Activated CD8-positive, alpha-beta memory T cell treated with anti-CD3 and anti-CD28 coated beads, Interleukin-2, amount 50 U/mL, for 24 hours (primary cell): Measurements from ENCODE around the gene DCTN1.
A peak's percentile ranks its signal among the peaks of the same experiment; 100 is the strongest.

Experiments used
- DNase-seq: peaks from one replicate; pipeline ENCODE4 v3.0.0-alpha.2; 2020; ENCODE audit errors: extremely low read depth

Gene DCTN1

DNA sequence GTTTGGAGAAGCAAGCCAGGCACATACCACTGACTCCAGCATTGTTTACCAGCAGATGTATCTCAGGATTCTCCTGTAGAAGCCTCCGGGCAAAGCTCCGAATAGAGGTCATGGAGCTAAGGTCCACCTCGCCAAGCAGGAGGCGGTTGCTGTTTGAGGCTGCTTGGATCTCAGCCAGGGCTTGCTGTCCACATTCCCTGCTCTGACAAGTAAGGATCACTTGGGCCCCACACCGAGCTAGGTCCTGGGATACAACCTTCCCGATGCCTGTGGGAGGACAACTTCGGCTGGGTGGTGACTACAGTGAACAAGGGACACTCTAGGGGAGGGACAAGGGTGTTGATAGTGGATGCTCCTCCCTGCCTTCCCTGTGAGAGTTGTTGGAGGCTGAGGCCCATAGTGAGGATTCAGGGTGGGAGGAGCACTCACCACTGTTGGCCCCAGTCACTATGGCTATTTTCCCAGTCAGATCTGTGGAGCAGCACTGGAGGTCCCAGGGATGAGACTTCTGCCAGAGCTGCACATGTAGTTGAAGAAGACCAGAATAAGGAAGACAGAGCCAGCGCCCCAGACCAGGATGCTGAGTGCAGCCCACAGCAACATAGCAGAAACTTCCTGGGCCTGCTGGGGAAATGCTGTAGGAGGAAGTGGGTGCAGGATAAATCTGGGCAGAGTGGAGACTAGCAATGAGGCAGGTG, 33.0 kb upstream of the DCTN1 start:
- DNase-seq = no peak

DNA sequence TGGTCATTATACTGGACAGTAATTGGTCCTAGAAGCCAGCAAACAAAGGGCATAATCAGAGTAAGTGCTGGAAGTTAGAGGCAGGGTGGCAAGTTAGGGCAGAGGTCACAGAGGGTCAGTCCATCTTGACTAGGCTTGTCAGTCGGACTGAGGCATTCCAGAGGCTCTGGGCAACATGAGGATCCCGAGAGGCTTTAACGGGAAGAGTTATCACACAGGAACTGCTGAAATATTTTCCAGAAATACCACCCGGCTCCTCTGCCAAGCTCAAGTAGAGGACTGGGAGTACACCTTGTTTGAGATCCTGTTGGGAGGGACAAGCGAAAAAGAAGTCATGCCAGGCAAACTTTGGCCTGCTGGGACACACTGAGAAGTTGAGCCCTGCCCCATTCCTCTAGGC, 27.6 kb upstream of the DCTN1 start:
- DNase-seq = no peak

DNA sequence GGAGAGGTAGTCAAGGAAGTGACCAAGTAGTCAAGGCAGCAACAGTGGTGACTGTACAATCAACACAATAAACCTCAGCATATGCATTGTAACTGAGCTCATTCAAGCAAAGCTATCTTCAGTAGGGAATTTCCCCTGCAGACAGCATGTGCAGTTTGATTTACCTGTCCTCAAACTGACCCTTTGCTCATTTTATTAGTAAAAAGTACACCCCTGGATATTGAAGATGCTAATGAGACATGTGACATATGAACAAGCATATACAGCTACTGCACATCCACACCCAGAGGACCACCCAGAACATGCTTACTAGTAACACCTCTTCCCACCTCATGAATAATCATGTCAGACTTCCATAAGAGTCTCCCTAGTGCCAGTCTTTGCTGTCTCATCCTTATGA, 25.9 kb upstream of the DCTN1 start:
- no peak for DNase-seq

DNA sequence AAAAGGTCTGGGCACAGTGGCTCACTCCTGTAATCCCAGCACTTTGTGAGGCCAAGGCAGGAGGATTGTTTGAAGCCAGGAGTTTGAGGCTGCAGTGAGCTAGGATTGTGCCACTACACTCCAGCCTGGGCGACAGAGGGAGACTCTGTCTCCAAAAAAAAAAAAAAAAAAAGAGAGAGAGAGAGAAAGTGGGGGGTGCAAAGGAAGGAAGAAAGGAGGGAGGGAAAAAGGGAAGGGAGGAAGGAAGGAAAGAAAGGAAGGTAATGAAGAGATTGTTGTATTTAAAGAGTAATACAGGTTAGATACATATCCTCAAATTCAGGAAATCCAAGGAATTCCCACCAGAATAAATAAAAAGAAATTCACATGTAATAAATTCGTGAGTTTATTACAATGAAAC, 21.8 kb upstream of the DCTN1 start:
- DNase-seq = no peak

DNA sequence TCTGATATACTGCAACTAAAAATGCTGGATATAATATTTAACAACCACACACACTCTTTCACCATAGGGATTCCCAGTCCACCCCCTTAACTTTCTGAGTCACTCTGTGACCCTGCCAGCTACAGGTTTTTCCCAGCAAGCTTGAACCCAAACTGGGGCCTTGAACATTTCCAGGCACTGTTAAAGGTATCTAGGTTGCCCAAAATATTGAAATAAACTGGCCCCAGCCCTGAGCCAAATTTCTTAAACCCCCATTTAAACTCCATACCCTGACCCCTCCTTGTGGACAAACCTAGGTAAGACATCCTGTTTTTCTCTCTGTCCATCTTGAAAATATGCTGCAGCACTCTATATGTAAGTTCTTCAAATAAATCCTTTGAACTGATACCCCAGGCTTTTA, 19.7 kb upstream of the DCTN1 start:
- DNase-seq = no peak

DNA sequence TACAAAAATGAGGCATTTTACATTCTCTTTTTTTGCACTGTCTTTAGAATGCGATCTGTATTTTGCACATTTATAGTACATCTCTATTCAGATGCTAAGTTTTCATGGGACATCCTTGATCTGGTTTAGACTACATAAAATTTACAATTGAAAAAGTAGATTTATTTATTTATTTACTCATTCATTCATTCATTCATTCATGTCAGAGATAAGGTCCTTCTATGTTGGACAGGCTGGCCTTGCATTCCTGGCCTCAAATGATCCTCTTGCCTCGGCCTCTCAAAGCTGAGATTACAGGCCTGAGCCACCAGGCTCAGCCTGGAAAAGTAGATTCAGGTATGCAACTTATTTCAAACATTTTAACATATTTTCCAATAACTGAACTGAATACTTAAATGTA, 16.0 kb upstream of the DCTN1 start:
- DNase-seq = no peak

DNA sequence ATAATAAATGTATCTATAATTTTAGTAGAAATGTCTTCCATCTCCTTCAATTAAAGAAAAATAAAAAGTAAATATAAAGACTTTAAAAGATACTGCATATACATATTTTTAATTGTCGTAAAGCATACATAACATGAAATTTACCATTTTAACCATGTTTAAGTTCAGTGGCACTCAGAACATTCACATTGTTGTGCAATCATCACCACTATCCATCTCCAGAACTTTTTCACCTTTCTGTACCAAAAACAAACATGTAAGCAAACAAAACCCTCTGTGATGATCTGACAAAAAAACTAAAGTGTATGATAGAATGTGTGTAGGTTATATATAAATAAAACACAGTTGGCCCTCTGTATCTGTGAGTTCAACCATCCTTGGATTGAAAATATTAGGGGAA, 13.4 kb upstream of the DCTN1 start:
- no peak for DNase-seq

DNA sequence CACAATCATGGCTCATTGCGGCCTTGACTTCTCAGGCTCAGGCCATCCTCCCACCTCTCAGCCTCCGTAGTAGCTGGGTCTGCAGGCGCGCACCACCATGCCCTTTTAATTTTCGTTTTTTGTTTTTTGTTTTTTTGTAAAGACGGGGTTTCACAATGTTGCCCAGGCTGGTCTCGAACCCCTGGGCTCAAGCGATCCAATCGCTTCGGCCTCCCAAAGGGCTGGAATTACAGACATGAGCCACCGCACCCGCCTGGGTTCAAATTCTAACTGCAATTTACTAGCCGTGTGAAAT, 12.3 kb upstream of the DCTN1 start:
- no peak for DNase-seq

DNA sequence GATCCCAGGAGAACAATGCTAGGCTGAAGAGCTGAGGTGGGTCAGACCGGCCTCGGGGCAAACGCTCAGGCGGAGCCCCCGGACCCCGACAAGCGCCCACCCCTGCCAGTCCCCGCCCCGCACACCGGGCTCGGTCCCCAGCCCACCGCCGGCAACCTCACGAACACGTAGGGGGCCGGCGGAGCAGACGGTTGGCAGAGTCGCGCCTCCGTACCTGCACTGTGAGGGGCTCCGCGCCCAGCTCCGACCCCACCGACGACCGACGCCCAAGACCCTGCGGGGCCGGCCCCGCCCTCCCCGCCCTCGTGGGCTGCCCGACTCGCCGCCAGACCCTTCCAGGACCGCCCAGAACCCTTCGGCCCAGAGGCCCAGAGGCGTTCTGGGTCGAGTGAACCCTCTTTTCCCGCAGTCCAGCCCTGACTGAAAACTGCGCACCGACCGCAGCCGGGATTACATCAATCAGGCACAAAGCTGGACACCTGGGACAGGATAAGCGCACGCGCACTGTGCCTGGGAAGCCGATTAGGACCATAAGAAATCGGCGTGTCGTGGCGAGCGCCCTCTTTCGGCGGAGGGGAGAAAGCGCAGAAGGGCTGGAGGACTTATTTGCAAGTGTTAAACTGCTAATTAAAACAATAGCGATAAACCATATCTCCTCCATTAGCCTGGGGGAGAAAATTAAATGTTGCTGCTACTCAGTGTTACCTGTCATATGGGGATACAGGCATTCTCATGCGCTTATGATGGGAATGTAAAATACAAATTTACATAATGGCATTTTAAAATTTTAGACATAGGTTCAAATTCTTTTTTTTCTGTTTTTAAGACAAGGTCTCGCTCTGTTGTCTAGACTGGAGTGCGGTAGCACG, 11.7 kb upstream of the DCTN1 start:
- DNase-seq = peak; percentile 82

DNA sequence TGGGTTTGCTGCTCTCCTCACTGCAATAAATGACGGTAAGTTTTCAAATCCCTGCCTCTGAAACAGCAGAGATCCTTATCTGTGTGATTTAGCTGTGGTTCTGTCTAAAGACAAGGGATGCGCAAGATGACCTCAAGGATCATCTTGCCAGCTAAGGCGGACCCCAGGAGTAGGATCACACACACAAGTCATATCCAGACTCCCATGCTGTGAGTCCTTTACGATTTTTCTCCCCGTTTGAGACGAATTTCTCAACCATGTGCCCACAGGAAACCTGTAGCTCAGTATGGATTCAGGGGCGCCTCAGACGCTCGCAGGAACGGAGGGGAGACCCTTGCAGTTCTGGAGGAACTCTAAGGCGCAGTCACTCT, 11.1 kb upstream of the DCTN1 start:
- no peak for DNase-seq

DNA sequence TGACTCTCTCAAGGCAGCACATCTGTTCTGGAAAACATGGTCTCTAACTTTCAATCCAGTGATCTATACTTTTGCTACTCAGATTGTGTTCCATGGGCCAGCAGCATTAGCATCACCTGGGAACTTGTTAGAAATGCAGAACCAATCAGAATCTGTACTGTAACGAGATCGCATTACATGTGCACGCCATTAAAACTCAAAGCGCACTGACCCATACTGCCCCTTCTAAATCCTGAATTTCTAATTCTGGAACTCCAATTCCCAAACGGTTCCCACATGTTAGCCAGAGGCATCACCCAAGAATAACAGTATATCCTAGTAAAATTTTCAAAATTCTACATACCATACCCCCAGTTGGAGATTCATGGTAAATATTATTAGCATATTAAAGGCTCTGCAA, 10.5 kb upstream of the DCTN1 start:
- no peak for DNase-seq

DNA sequence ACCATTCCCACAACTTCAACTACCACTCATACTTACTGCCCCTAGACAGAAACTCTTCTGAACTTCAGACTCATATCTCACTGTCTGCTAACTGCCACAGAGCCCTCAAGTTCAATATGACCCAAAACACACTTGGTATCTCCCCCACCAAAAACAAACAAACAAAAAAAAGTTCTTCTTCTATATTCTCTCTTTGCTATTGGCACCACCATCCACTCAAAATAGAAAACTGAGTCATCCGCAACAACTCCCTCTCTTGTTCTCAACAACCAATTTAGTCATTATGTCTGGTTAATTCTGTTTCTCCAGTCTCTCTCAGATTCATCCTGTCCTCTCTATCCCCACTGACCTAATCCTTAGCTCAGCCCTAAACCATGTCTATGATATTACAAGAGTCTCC, 7.2 kb upstream of the DCTN1 start:
- no peak for DNase-seq

DNA sequence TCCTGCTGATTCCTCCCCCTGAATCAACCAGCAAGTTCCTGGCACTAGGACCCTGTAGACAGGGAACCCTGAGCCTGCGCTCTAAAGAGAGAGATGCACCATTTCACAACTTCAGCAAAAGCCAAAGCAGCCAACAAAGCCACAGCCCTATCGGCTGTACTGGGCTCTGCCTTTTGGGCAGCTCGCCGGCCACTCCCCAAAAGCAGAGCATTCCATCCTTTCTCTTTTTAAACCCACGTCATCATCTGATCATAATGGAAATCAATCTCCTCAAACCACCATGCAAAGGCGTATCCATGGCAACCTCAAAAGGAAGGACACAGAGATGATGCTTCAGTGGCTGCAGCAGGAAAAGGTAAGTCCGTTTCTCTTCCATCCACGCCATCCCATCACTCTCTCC, 5.3 kb upstream of the DCTN1 start:
- no peak for DNase-seq

DNA sequence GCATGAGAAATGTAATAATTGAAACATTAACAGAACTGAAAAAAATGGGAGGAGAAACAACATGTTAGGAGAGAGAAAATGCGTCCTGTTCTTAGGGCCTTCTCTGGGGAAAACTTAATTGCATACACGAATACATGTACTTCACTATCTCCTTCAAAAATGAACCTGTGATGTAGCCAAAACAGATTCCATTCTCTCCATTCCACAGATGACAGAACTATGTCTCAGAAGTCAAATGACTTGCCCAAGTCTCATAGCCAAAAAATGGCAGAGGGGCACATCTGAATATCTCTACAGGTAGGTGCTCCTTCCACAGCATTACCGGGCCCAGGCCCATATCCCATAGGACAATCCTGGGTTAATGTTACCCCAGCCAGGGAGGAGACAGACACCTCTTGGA, 3.9 kb upstream of the DCTN1 start:
- no peak for DNase-seq

DNA sequence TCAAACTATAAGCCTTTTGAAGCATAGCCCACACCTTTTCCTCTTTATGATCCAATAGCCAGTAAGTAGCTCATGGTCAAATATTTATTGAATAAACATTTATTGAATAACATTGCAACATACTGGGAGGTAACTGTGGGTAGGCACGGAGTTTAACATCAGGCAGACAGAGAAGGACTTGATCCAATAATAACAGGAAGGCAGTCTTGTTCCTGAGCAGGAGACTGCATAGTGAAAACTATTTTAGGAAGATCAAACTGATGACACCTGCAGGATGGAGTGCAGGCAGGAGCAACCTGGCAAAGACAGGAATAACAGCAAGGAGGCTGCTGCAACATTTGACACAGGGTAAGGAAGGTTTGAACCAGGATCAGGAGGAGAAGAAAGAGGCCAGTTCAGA, 3.1 kb upstream of the DCTN1 start:
- DNase-seq = no peak

DNA sequence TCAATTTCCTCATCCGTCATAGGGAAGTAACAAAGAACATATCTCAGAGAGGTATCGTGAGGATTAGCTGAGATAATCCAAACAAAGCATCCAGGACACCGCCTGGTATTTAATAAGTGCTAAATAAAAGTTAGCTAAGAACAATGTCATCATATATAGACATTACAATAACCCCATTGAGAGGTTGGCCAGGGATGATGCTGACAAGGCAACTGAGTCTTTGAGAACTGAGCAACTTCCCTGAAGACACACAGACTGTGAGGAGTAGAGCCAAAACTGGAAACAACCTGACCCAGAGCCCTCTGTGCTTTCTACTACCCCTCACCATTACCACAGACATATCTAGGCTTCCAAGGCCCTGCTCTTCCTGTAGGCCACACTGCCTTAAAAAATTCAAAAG, 1.6 kb upstream of the DCTN1 start:
- DNase-seq = no peak

DNA sequence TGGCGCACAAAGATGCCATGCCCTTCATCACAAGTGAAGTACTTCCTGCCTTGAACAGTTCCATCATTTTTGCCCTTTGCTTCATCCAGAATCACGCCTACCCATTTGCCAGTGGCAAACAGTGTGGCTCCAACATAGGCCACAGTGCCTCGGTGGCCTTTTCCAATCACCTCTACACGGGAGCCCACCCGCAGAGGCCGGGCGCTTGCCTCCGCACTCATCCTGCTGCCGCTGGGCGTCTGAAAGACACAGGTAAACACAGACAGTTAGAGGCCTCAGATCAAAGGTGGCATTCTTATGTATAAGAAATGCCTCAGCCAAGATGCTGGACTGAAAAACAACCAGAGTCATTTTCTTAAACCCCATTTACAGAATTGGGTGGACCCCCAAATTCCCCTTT, 2.1 kb downstream of the DCTN1 start:
- no peak for DNase-seq

DNA sequence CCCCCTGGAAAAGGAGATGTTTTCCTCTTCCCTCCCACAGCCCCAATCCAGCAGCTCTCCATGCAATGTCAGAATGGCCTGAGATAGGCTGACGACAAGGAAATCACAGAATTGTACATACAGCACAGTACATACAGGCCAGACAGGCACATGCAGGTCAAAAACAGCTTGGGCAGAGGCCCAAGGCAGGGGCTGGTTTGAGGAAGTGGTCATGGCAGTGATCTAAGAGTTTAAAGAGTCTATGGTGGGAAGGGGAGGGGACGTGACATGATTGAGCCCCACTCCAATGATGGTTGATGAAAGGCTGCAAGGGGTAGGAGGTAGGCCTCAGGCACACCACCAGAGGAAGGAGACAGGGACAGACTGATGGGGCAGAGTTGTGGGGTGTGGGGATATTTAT, 4.3 kb downstream of the DCTN1 start:
- DNase-seq = no peak

DNA sequence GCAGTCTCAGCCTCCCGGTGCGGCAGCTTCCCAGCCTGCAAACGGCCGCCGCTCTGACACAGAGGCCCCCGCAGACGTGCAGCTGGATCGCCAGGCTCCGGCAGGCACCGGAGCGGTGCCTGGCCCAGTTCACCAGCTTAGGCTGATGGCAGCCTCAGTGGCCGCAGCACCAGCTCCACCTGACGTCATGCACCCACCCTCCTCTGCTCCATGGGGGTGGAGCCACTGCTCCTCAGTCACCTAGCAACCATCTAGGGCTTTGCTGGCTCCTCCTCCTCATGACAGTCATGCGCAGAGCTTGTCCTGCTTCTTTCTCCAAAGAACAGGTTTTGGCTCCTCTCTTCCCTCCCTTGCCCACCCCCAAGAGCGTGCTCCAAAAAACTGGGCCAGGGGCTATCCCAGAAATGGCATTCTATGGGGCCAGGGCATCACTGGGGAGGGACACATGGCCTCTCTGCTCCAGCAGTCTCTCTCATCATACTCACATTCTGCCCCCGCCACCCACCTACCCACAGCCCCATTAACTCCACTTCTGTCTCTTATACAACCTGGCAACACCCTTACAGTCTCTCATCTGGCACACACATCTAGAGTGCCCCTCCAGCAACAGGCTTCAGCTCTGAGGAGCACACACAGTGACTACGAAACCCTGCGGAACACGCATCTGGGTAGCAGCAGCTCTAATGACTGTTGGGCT, 5.5 kb downstream of the DCTN1 start:
- DNase-seq = no peak

DNA sequence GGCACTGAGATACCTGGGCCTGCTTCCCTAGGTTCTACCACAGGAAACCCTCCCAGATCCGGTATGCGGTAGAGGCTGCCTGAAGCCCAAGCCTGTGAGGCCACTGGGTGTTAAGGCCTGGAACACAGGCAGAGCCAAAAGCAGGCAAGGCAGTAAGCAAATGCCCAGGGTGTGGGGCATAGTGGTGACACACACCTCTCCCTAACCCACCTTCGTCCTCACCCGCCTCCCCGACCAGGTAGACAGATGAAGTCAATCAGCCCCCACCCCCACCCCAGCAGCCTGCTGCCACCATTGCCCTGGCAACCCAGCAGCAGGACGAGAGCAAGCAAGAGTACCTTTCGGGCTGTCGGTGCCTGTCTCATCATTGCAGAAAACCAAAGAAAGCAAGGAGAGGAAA, 6.1 kb downstream of the DCTN1 start:
- no peak for DNase-seq

DNA sequence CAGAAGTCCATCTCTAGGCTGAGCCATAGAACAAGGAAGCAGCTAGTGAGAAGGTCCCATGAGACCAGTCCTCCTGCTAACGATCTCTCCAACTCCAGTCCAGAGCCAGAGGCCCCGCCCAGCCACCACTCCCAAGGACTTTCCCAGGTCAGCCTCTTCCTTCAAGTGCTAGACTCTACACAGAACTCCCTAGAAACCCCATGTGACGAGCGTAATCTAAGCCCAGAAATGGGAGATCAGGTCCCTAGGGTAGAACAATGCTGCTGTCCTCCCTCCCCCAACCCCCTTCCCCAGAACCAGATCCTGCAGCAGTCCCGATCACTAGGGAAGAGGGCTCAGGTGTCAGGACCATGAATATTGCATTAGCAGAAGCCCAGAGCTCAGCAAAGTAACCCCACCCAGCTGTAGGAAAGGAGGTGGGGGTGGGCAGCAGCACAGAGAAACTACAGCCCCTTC, 6.9 kb downstream of the DCTN1 start:
- no peak for DNase-seq

DNA sequence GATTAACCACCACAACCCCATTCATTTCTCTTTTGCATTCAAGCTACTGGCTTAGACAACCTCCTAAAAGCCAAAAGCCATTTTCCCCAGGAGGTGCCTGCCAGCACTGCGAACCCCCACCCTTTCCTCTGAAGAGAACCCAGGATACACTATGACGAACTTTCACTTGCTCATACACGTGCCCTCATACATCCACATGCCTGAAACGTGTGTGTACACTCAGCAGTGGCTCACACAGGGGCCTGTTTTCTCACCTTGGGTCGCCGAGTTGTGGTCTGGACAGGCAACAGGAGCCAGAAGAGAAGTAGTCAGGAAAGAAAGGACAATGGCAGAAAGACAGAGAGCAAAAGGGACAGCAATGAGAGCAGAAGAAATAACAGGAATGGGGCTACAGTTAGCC, 7.4 kb downstream of the DCTN1 start:
- no peak for DNase-seq

DNA sequence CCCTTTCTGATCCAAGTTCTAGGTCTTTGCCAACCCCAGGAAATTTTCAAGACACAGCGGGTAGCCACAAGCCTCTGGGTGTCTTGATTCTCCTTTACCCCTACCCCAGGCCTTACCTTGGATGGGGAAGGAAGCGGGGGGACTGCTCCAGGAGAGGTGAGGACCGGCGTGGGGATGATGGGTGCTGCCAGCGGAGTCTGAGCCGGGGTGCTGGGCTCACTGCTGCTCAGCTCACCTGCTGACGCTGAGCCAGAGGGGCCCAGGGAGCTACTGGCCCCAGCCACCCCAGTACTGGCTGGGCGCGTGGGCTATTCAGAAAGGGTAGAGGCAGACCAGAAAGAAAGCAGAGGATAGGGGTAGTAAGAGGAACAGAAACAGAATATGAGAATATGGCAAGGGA, 8.7 kb downstream of the DCTN1 start:
- DNase-seq = no peak
